GM12872 (cell line): ENCODE results near the gene BTG1.

ENCODE experiments used
- CTCF ChIP-seq: IDR thresholded peaks from 3 replicates; pipeline ENCODE4 v1.5.1; 2011; ENCODE audit warnings: low read depth, mild to moderate bottlenecking, low read length, moderate library complexity; ENCODE audit not compliant: insufficient read depth

BTG1 gene

GRCh38 chr12:92105676-92106075 is 40.0 kb downstream of the BTG1 start:
- TF ChIP-seq CTCF, result no peak

- TF ChIP-seq CTCF, result no peak
Measured at GRCh38 chr12:92105110-92105509, 40.5 kb downstream of the BTG1 start.

- TF ChIP-seq CTCF, result no peak
Measured at GRCh38 chr12:92102606-92103005, 43.0 kb downstream of the BTG1 start.

- no peak for TF ChIP-seq CTCF
Measured at GRCh38 chr12:92098594-92099380, 46.9 kb downstream of the BTG1 start.

GRCh38 chr12:92096346-92097136 is 49.1 kb downstream of the BTG1 start:
- no peak for TF ChIP-seq CTCF

GRCh38 chr12:92094751-92095161 is 50.9 kb downstream of the BTG1 start:
- TF ChIP-seq CTCF, result 0 out of 3 replicates have a peak, but pooled peaks have one; percentile 15
